HG02840 (cell line): Measurements from ENCODE around the gene RNF217.
"Not testable (repeated sequence)": the region's sequence is repeated elsewhere in the genome, so short reads cannot be mapped to it uniquely, and the experiment has no call there.

Source experiments
- ATAC-seq: cut with Tn5 transposase; IDR thresholded peaks from one replicate; pipeline ENCODE4 v1.9.1; 2021; ENCODE audit warnings: mild to moderate bottlenecking, moderate library complexity, moderate number of reproducible peaks; ENCODE audit not compliant: unreplicated experiment, low FRiP score

Gene RNF217

DNA sequence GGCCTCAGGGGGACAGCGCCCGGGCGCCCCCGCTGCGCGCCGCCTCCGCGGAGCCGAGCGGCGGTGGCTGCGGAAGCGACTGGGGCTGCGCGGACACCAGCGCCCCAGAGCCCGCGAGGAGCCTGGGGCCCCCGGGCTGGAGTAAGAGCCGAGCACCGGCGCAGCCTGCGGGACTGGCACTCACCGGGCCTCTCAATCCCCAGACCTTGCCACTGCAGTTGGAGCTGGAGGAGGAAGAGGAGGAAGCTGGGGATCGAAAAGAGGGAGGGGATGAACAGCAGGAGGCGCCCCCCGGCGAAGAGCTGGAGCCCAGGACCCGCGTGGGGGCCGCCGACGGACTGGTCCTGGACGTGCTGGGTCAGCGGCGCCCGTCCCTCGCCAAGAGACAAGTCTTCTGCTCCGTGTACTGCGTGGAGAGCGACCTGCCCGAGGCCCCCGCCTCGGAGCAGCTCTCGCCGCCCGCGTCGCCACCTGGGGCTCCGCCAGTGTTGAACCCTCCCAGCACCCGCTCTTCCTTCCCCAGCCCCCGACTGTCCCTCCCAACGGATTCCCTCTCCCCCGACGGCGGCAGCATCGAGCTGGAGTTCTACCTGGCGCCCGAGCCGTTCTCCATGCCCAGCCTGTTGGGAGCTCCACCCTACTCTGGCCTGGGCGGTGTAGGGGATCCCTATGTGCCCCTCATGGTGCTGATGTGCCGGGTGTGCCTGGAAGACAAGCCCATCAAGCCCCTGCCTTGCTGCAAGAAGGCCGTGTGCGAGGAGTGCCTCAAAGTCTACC, 590 bp downstream of the RNF217 start:
- ATAC-seq = no peak

- ATAC-seq = no peak
Observed at GRCh38 chr6:124963416-124963785, 1.2 kb downstream of the RNF217 start.

- no peak for ATAC-seq
Observed at GRCh38 chr6:124963831-124964763, 1.9 kb downstream of the RNF217 start.

GRCh38 chr6:124964764-124965105, 2.5 kb downstream of the RNF217 start:
- ATAC-seq = no peak

GRCh38 chr6:124965424-124965850, 3.2 kb downstream of the RNF217 start:
- not testable (repeated sequence) for ATAC-seq

DNA sequence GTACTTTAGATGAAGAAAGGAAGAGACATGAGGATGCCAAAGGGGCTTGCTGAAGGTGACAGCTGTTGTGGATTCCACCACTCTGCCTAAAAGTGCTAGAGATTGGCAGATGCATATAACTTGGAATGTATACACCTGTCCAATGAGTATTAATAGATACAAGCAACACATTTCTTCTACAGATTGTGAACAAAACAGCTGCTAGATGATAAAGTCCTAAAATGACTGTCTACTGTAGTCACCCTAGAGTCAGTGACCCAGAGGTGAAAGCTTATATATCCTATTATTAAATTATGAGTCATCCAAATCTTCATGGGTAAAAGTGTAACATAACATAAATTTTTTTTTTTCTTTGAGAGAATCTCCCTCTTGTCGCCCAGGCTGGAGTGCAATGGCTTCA, 5.2 kb downstream of the RNF217 start:
- no peak for ATAC-seq

DNA sequence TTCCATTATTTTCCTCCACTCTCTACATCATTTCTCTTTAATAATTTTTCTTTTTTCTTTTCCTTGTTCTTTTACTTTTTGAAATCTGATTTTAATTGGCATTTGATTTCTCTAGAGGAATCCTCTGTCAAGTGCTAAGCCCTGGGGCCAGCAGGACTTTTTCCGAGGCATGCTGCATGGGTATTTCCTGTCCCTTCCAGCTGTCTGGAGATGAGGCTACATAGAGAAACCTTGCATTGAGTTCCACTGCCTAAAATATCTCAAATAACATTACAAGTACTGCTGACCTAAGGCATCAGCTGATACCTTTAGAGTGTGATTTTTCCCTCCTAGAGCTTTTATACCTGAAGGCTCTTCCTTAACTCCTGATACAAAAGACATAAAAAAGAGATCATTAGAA, 6.2 kb downstream of the RNF217 start:
- no peak for ATAC-seq

GRCh38 chr6:124970243-124970642, 8.0 kb downstream of the RNF217 start:
- no peak for ATAC-seq

GRCh38 chr6:124970763-124971162, 8.5 kb downstream of the RNF217 start:
- no peak for ATAC-seq

GRCh38 chr6:124973780-124974179, 11.5 kb downstream of the RNF217 start:
- ATAC-seq = no peak

GRCh38 chr6:124974771-124975377, 12.6 kb downstream of the RNF217 start:
- ATAC-seq = no peak

DNA sequence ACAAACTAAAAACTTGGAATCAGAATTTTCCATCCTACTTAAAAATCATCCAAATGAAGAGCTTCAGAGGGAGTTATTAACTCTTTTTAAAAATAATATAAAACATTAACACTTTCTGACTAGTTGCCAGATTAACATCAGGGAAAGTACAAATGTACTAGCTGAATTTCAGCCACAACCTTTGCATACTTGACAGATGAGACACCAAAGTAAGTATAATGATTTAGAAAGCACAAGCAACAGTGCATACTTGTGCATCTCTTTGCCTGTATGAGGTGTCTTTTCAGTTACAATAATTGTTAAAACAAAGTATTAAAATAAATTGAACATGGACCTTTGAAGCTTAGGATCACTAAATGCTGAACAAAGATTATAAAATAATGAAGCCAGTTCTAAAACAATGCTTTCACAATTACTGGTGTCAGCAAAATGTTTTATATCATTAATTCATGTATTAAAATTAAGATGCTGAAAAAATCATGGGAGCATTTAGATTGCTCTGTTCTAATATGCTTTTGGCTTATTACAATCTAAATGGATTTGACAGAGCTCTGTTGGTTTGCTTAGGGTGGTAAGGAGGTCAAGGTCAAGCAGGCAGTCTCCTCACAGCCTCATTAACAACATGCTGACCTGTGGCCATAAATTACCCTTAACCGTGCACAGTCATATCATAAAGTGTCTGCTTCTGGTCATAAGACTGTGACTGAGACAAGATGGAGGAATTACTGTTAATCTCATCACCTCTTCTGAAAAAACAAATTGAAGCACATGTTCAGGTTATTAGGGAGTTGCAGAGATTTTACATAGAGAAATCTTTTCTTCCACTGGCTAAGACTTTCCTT, 15.1 kb downstream of the RNF217 start:
- no peak for ATAC-seq

DNA sequence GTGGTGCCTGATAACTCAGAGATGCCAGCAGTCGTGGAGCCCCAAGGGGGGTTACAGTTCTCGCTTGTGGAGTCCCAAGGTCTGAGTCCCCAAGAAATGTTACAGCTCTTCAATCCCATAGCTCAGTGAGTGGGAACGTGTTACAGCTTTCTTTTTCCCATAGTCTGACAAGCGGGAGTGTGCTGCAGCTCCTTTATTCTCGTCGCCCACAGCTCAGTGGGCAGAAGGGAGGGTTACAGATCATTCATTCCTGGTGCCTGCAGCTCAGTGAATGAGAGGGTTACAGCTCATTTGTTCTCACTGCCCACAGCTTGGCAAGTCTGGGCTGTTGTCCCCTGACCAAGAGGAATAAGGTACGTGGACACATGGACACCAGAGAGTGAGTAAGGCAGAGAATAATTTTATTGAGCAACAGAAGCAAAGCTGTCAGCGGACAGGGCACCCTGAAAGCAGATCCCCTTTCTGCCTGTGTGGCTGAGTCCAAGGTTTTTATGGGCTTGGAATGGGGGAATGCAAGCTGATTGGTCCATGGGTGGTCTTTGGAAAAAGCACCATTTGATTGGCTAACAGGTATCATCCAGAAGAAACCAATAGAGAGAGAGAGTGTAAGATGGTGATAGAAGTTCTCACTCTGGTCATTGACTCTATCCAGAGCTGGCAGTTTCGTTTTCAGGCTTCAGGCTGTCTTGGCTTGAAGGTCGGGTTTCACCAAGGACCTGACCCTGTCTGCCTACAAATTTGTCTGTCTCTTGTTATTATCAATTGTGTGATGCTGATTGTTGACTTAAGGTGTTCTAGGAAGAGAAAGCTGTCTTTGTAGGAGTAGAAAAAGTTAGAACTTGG, 16.4 kb downstream of the RNF217 start:
- no peak for ATAC-seq

- no peak for ATAC-seq
Observed at GRCh38 chr6:124979294-124979678, 17.0 kb downstream of the RNF217 start.

DNA sequence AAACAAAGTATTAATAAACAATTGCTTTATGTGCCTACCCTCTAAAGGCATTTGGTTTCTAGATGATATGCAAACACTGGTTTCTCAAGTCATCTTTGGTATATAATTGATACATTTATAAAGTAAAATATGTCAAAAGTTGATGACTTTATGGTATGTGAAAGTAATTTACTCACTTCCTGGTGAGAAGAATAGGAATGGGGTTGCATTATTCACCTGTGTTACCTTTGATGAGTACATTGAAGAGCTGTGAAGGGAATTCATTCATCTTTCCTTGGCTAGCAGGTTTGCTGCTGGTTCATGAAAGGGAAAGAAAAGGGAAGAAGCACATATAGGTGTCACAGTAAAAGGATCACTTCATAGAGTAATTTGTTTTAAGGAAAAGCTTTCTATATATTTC, 20.4 kb downstream of the RNF217 start:
- no peak for ATAC-seq

GRCh38 chr6:124983383-124984083, 21.3 kb downstream of the RNF217 start:
- no peak for ATAC-seq

DNA sequence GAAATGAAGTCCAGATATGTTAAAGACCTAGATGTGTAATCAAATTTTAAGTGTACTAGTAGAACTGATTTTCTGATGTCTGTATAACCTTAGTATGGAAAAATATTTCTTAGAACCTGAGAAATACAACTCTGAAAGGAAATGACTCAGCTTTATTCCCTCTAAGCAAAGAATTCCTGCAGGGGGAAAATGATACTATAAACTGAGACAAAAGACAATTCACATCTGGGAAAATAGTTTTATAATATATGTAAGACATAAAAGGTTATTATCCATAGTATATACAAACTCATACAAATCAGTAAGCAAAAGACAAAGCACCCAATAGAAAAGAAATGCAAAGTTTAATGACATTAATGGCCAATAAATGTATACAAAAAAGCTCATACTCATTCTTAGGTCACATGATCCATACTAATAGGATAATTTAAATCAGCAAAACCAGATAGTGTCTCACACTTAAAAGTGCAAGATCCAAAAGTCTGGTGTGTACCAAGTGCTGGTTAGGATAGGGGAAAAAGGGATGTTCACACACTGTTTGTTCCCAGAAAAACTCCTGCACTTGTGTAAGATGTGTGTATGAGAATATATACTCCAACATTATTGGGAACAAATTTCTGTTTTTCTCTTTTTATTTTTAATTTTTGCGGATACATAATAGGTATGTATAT, 22.6 kb downstream of the RNF217 start:
- ATAC-seq = no peak

GRCh38 chr6:124986164-124986563, 23.9 kb downstream of the RNF217 start:
- ATAC-seq = no peak
